Smooth muscle cell (in vitro differentiated cells): ENCODE results near the gene RHOD. TPM values are rescaled to one million over a fixed set of nuclear protein-coding genes. Genes with fewer than 3 reads are reported as not detected.
A peak's percentile ranks its signal among the peaks of the same experiment; 100 is the strongest.

Experiments
- DNase-seq: peaks from one replicate; lab custom pipeline; 2025; ENCODE audit not compliant: unreplicated experiment; lab: John Stamatoyannopoulos, UW
- H2AFZ ChIP-seq: fragments of 200-600 bp; sonication (generic); 2 replicates; pipeline ENCODE4 v1.6.0; 2016; ENCODE audit warnings: antibody characterized with exemption, low read depth, mild to moderate bottlenecking
- H3F3A ChIP-seq: fragments of 200-600 bp; sonication (generic); 2 replicates; pipeline ENCODE4 v1.6.0; 2017; ENCODE audit warnings: antibody characterized with exemption, low read depth
- H3K27ac ChIP-seq: fragments of 200-600 bp; sonication (generic); 2 replicates; pipeline ENCODE4 v1.5.1; 2016; ENCODE audit warnings: low read depth, mild to moderate bottlenecking
- H3K27me3 ChIP-seq: fragments of 200-600 bp; sonication (generic); 2 replicates; pipeline ENCODE4 v1.6.1; 2016; ENCODE audit warnings: low read depth, mild to moderate bottlenecking
- H3K36me3 ChIP-seq: fragments of 200-600 bp; sonication (generic); 2 replicates; pipeline ENCODE4 v1.5.1; 2016; ENCODE audit warnings: low read depth
- H3K4me1 ChIP-seq: fragments of 200-600 bp; sonication (generic); 2 replicates; pipeline ENCODE4 v1.5.1; 2016; ENCODE audit warnings: low read depth
- H3K4me2 ChIP-seq: fragments of 200-600 bp; sonication (generic); 2 replicates; pipeline ENCODE4 v1.6.0; 2016; ENCODE audit warnings: mild to moderate bottlenecking
- H3K4me3 ChIP-seq: fragments of 200-600 bp; sonication (generic); 2 replicates; pipeline ENCODE4 v1.5.1; 2016; ENCODE audit warnings: mild to moderate bottlenecking
- H3K79me2 ChIP-seq: fragments of 200-600 bp; sonication (generic); 2 replicates; pipeline ENCODE4 v1.6.0; 2016; ENCODE audit warnings: low read depth, mild to moderate bottlenecking
- H3K9ac ChIP-seq: fragments of 200-600 bp; sonication (generic); 2 replicates; pipeline ENCODE4 v1.6.0; 2016; ENCODE audit warnings: low read depth
- H3K9me3 ChIP-seq: fragments of 200-600 bp; sonication (generic); replicated peaks from 2 replicates; pipeline ENCODE4 v1.5.1; 2016; ENCODE audit warnings: low read depth
- H4K20me1 ChIP-seq: fragments of 200-600 bp; sonication (generic); 2 replicates; pipeline ENCODE4 v1.6.0; 2016; ENCODE audit warnings: low read depth
- WGBS: methylation state at CpG from one replicate; pipeline ENCODE4 v1.1.7; 2016; ENCODE audit warnings: low lambda C conversion rate; 5-methylcytosine and 5-hydroxymethylcytosine counted together
- polyA plus RNA-seq: library from polyadenylated mRNA; unstranded; fragments of >200 nt; fragmentation: Nextera tagmentation; extraction: Ambion mirVana; gene quantifications from 2 replicates; pipeline ENCODE4 v1.2.1, GENCODE V29; 2016
- total RNA-seq: library from RNA; depleted of rRNA; stranded (reverse); fragments of >200 nt; gene quantifications from 2 replicates; pipeline ENCODE4 v1.2.3, GENCODE V29; 2014
- TF ChIP-seq, protein P1 (sequence below): fragments of 200-600 bp; sonication (generic); IDR thresholded peaks from 2 replicates; pipeline ENCODE4 v1.5.1; 2017; ENCODE audit warnings: borderline replicate concordance, mild to moderate bottlenecking, antibody characterized with exemption; ENCODE audit not compliant: insufficient read depth, poor library complexity, severe bottlenecking

RHOD gene, protein sequence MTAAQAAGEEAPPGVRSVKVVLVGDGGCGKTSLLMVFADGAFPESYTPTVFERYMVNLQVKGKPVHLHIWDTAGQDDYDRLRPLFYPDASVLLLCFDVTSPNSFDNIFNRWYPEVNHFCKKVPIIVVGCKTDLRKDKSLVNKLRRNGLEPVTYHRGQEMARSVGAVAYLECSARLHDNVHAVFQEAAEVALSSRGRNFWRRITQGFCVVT
- total RNA-seq (25.7 and 28.4 TPM in 2 replicates), polyA plus RNA-seq (38.9 and 63.6 TPM in 2 replicates)

DNA sequence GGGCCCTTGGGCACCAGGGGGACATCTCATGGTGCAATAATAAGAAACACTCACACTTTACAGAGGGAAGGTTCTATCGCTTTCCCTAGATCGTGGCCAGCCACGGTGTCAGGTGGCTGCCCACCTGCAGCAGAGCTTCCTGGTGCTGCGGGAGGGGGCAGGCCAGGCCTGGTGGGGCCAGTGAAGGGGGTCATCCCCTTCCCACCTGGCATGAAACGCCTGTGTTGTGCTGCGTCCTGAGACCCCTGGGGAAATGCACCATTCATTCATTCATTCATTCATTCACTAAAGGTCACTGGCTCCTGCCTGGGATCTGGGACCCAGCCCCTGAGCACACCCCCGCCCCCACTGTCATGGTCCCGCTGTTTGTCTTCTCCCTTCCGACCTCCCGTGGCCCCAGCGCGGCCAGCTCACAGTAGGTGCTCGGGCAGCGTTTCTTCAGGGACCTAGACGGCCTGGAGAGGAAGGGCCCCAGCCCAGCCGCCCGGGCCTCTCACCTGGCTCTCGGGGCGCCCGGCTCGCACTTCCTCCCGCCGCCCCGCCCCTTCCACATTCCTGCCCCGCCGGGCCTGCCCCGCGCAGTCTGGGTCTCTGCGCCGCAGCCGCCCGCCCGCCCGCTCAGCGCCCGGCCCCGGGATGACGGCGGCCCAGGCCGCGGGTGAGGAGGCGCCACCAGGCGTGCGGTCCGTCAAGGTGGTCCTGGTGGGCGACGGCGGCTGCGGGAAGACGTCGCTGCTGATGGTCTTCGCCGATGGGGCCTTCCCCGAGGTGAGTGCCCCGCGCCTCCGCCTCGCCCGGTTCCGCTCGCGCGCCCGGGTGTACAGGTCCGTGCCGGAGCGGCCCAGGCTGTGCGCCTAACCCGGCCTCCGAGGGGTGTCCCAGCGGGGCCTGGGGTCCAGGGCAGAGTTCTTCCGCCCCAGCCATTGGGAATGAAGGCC, at the start of gene RHOD:
Gene RHOD, plus strand, starts transcription at position 581 of the 938 bp plus-strand sequence. Its CDS starts 56 bp downstream, at position 637.
- Histone ChIP-seq H3K79me2 (no peaks in the 10 kb centered on the region), H3K9ac (peak within 1 kb of the TSS; percentile 84), H3F3A (peaks cover 14% of the 10 kb centered on the region), H3K27me3 (no peaks in the 10 kb centered on the region), H3K4me3 (peak within 1 kb of the TSS; percentile 63), H3K4me1 (peaks cover 18% of the 10 kb centered on the region), H3K36me3 (no peaks in the 10 kb centered on the region), H3K4me2 (peak within 1 kb of the TSS; percentile 94), H3K27ac (peak within 1 kb of the TSS; percentile 100), H3K9me3 (no peaks in the 10 kb centered on the region), H4K20me1 (no peaks in the 10 kb centered on the region), H2AFZ (peak within 1 kb of the TSS; percentile 68)
- DNase-seq: no peak
- 9% methylated on average over 63 of the region's 72 CpGs for WGBS
- TF ChIP-seq, protein P1, sequence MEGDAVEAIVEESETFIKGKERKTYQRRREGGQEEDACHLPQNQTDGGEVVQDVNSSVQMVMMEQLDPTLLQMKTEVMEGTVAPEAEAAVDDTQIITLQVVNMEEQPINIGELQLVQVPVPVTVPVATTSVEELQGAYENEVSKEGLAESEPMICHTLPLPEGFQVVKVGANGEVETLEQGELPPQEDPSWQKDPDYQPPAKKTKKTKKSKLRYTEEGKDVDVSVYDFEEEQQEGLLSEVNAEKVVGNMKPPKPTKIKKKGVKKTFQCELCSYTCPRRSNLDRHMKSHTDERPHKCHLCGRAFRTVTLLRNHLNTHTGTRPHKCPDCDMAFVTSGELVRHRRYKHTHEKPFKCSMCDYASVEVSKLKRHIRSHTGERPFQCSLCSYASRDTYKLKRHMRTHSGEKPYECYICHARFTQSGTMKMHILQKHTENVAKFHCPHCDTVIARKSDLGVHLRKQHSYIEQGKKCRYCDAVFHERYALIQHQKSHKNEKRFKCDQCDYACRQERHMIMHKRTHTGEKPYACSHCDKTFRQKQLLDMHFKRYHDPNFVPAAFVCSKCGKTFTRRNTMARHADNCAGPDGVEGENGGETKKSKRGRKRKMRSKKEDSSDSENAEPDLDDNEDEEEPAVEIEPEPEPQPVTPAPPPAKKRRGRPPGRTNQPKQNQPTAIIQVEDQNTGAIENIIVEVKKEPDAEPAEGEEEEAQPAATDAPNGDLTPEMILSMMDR: no peak

DNA sequence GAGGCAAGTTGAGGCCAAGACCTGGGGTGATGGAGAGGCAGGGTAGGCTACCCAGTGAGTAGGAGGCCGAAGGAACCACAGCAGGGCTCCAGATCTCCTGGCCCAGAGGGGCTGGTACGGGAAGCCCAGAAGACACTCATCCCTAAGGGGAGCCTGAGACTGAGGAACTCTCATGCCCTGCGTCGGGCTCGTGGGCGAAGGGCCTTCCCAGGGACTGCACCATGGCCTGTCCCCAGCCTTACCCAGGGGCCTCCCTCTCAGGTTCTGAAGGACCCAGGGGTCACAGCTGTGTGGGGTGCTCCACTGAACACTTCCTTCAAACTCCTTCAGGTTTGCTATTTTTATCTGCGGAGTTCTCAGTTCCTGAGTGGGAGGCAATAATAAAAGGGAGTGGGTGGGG, 49.5 kb upstream of the RHOD start:
- Histone ChIP-seq H3K27me3 (no peaks in the 10 kb centered on the region), H3K27ac (no peak overlapping the region), H3K9me3 (no peaks in the 10 kb centered on the region), H3K79me2 (no peaks in the 10 kb centered on the region), H3K4me2 (no peak overlapping the region), H3F3A (no peaks in the 10 kb centered on the region), H3K4me1 (no peaks in the 10 kb centered on the region), H3K4me3 (no peak overlapping the region), H4K20me1 (no peaks in the 10 kb centered on the region), H3K36me3 (no peaks in the 10 kb centered on the region), H3K9ac (no peak overlapping the region), H2AFZ (no peak overlapping the region)
- TF ChIP-seq, protein P1: no peak
- DNase-seq: no peak
- WGBS: 96% methylated on average over 7 of the region's 7 CpGs

DNA sequence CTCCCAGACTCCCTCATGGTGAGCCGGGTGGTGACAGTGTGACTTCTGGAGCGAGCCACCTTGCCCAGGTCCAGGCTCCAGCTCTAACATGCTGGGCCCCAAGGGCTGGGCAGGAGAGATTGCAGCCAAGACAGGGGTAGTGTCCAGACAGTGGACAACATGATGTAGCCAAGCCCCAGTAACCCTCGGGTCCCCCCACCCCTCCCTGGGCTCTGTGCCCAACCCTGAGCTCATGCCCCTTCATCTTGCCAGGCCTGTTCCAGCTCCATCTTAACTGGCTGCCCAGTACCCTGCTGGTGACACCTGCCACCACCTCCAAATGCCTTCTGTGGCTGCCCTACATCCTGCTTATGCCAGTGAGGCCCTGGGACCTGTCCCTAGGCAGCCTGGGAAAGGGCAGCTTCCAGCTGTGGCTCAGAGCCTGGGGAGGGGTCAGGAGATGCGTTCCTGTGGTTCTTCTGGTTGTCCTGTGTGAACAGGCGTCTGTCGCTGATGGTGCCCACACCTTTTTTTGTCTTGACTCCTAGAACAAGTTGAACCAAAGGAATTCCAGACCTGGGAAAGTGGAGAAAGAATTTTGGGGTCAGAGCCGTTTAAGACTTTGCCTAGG, 46.2 kb upstream of the RHOD start:
- Histone ChIP-seq H3K4me2 (no peak overlapping the region), H4K20me1 (no peaks in the 10 kb centered on the region), H3K27ac (no peak overlapping the region), H3K9ac (no peak overlapping the region), H3F3A (no peaks in the 10 kb centered on the region), H3K4me1 (no peaks in the 10 kb centered on the region), H3K4me3 (no peak overlapping the region), H2AFZ (no peak overlapping the region), H3K79me2 (no peaks in the 10 kb centered on the region), H3K27me3 (no peaks in the 10 kb centered on the region), H3K9me3 (no peaks in the 10 kb centered on the region), H3K36me3 (no peaks in the 10 kb centered on the region)
- WGBS: 91% methylated on average over 7 of the region's 7 CpGs
- no peak for DNase-seq
- TF ChIP-seq, protein P1: no peak
